Right hindlimb (tissue), 1 donor: ENCODE measurements around the gene COL5A3.
"Not testable (repeated sequence)": the region's sequence is repeated elsewhere in the genome, so short reads cannot be mapped to it uniquely, and the experiment has no call there.

Source experiments
- DNase-seq: peaks from one replicate; pipeline ENCODE4 v3.0.0-alpha.2; 2018

Gene COL5A3

GRCh38 chr19:10010247-10010691, at the start of gene COL5A3:
TSS of gene COL5A3 (minus strand) at chr19:10010504. CDS start at chr19:10010385, 119 bp downstream.
- DNase-seq = peak; percentile 81

- no peak for DNase-seq
These were observed 42.5 kb upstream of the COL5A3 start for GRCh38 chr19:10052602-10053360.

DNA sequence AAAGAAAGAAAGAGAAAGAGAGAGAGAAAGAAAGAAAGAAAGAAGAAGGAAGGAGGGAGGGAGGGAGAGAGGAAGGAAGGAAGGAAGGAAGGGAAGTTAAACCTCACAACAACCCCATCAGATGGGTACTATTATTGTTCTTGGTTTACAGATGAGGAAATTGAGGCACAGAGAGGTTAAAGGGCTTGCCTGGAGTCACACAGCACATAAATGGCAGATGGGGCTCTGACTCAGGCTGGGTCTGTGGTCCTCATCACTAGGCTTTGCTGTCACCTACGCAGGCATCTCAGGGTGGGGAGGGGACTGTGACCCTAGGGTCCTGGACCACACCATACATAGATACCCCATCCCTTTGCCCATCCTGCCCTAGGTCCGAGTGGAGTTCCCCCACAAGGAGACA, 39.3 kb upstream of the COL5A3 start:
- DNase-seq = no peak

DNA sequence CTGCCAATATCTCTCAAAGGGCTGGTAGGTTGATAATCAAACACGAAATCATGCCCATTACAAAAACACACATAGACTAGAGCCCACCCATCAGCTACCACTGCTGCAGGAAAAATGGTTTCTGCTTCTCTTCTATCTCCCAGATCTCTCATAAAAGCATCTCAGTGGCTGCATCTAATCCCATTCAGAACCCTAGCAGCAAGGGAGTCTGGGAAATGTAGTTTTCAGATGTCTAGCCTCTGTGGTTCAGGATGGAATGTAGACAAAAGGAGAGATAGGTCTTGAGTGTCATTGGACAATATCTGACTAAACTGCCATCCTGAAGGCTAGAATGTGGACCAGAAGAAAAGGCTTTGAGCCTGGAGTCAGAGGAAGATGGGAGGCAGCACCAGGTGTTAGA, 35.1 kb upstream of the COL5A3 start:
- no peak for DNase-seq

- DNase-seq = no peak
These were observed 34.1 kb upstream of the COL5A3 start for GRCh38 chr19:10044390-10044789.

DNA sequence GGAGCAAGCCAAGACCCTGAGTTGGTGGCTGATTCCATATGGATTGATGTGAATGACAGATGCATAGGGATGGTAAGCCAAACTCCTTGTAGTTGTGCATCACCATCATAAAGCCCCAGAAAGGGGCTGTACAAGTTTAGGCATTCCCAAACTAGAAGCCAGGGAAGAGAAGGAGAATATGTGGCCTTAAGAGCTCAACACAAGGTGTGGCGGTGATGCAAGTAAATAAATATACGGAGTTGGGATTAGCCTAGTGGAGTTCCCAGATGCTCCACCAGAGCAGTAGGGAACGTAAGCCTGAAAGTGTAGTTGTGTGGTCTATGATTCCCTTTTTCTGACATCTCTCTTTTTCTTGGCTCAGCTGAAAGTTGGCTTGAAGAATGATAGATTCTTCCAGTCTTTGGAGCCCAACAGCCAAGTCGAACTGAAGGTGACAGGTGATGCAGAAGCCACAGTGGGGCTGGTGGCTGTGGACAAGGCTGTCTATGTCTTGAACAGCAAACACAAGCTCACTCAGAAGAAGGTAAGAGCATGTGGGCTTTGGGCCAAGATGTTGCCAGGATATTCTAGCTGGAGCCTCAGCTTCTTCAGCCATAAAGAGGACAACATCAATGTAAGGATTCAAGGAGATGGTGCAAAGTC, 33.1 kb upstream of the COL5A3 start:
- DNase-seq = no peak

GRCh38 chr19:10037809-10038208, 27.5 kb upstream of the COL5A3 start:
- no peak for DNase-seq

DNA sequence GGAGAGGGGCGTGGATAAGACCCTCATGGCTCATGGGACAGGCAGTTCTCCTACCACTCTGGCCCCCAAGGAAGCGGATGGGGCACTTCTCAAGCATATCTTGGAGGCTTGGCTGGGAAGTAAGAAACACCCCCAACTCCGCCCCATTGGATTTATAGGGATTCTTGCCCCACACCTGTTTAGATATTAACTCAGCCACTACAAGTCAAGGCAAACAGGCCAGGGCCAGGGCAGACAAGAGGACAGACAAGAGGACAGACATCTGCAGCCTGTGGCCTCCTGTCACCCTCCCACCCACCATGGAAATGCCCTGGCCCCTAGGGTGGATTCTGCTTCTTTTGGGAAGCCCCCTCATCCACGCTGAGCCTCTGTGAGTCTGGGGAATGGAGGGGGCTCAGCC, 27.1 kb upstream of the COL5A3 start:
- DNase-seq = no peak

GRCh38 chr19:10036601-10037071, 26.3 kb upstream of the COL5A3 start:
- DNase-seq = no peak

DNA sequence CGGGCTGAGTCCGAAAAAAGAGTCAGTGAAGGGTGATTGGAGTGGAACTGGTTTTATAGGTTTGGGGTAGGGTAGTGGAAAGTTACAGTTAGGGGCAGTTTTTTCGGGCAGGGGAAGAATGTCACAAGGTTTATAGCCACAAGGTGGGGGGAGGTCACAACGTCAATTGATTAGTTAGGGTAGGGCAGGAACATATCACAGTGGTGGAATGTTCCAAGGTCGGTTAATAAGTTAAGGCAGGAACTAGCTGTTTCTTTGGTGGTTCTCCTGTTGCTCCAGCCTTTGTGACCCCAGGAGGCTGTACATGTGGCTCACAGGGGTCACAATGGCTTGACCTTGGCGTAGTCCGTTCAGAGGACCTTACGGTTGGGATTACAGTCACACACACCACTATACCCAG, 23.3 kb upstream of the COL5A3 start:
- no peak for DNase-seq

- peak; percentile 96 for DNase-seq
These were observed 17.1 kb upstream of the COL5A3 start for GRCh38 chr19:10027158-10027997.

DNA sequence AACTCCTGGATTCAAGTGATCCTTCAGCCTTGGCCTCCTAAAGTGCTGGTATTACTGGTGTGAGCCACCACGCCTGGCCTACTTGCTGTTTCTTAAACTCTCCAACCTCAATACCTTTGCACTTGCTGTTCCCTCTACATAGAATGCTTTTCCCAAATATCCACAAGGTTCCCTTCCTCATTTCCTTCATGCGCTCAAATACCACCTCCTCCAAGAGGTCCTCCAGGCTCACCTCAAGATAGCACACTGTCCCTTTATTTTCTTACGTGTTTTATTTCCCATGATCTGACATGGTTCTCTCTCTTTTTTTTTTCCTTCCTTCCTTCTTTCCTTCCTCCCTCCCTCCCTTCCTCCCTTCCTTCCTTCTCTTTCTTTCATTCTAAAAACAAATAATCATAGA, 16.4 kb upstream of the COL5A3 start:
- DNase-seq = no peak

GRCh38 chr19:10023096-10023495, 12.8 kb upstream of the COL5A3 start:
- DNase-seq = not testable (repeated sequence)

- no peak for DNase-seq
These were observed 11.6 kb upstream of the COL5A3 start for GRCh38 chr19:10021863-10022262.

- no peak for DNase-seq
These were observed 11.1 kb upstream of the COL5A3 start for GRCh38 chr19:10021446-10021845.

GRCh38 chr19:10020851-10021250, 10.5 kb upstream of the COL5A3 start:
- DNase-seq = no peak

DNA sequence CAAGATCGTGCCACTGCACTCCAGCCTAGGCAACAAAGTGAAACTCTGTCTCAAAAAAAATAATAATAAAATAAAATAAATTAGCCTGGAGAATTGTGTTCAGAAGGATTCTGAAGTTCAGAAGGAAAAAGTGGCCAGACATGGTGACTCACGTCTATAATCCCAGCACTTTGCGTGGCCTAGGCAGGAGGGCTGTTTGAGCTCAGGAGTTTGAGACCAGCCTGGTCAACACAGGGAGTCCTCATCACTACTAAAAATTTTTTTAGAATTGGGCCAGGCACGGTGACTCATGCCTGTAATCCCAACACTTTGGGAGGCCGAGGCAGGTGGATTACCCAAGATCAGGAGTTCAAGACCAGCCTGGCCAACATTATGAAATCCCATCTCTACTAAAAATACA, 8.9 kb upstream of the COL5A3 start:
- no peak for DNase-seq

DNA sequence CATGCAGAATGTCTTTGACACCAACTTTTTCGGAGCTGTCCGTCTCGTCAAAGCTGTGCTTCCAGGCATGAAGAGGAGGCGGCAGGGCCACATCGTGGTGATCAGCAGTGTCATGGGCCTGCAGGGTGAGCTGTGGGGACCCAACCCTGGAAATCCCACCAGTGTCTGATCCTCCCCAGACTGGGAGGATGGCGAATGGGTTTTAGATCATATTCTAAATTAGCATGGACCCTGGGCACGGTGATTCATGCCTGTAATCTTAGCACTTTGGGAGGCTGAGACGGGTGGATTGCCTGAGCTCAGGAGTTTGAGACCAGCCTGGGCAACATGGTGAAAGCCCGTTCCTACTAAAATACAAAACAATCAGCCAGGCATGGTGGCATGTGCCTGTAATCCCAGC, 8.5 kb upstream of the COL5A3 start:
- no peak for DNase-seq

- DNase-seq = no peak
These were observed 8.0 kb upstream of the COL5A3 start for GRCh38 chr19:10018263-10018662.

DNA sequence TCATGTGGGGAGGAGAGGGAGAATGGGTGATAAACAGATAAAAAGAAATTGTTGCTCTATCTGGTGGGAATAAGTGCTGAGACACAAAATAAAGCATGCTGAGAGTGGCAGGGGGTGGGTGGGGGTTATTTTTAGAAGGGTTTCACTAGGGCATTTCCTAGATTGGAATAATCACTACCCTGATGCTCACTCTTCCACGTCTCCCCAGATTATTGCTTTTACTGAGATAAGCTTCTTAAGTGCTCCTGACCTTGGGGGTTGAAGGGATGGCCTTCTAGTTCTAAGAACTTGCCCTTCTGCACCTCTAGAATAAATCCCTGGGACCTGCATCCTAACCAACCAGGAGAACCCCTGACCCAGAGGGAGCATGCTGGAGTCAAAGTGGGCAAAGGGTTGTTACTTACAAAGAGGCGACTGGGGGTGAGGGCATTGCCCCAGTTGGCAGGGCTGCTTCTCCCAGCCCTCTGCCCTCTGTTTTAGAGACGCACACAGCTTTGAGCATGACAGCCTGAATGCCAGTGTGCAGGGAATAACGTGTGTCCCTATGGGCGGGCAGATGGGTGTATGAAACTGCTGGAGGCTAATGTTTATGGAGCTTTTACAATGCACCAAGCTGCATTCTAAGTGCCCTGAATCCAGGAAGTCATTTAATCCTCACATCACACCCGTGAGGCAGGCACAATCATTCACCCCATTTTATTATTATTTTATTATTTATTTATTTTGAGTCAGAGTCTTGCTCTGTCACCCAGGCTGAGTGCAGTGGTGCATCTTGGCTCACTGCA, 3.7 kb upstream of the COL5A3 start:
- no peak for DNase-seq

DNA sequence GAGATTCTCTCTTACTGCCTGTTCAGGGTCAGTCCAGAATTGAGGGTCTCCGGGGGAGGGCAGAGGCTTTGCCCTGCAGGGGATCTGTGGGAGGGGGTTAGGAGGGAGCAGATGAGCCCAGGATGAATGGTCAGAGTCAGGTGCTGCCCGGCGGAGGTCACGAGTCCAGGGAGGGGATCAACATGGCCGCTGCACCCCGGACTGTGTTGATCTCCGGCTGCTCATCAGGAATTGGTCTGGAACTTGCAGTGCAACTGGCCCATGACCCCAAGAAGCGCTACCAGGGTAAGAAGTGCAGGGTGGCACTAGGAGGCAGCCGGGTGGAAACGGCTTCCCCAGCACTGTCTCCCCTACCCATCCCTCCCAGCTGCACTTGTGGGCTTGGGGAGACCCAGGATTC, 3.0 kb upstream of the COL5A3 start, which contains the start of gene RDH8:
TSS of gene RDH8 (plus strand) at position 168 of the 400 bp plus-strand sequence. CDS start at position 183, 15 bp downstream.
- no peak for DNase-seq

DNA sequence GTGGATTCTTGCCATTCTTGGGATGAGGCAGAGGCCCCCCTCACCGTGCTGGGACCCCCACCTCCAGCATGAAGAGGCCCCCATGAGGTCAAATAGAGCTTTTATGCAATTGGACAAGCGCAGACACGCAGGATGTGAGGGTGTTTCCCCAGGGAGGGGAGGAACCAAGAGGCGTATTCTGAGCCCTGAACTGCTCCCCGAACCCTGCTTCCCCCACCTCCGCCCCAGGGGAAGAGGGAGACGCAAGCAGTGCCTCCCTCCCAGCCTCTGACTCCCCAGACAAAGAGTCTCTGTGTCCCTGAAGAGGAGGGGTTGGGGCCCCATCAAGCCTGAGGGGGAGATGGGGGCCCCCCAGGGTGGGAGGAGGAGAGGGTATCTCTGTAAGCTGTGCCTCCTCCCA, 1.7 kb upstream of the COL5A3 start:
- no peak for DNase-seq

- no peak for DNase-seq
These were observed 635 bp upstream of the COL5A3 start for GRCh38 chr19:10010939-10011338.
